Measurements from ENCODE around the gene PCBP3.
"Not testable (repeated sequence)": the region's sequence is repeated elsewhere in the genome, so short reads cannot be mapped to it uniquely, and the experiment has no call there.

Gene PCBP3

DNA sequence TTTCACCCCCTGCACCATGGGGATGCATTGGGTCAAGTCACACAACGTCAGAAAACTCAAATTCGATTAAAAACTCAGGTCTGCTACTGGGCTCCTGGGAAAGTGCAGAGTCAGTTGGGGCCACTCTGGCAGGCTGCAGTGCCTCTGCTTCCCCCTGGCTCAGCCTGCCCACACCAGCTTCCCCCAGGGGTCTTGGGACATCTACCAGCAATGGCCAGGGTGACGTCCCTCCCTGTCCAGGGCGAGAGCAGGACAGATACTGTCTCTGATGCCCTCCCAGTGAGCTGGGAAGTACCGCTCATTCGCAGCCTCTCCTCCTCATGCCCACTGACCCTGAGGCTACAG lies 231.9 kb downstream of the PCBP3 start:
- DNase-seq (ENCODE audit: low spot score): no peak

DNA sequence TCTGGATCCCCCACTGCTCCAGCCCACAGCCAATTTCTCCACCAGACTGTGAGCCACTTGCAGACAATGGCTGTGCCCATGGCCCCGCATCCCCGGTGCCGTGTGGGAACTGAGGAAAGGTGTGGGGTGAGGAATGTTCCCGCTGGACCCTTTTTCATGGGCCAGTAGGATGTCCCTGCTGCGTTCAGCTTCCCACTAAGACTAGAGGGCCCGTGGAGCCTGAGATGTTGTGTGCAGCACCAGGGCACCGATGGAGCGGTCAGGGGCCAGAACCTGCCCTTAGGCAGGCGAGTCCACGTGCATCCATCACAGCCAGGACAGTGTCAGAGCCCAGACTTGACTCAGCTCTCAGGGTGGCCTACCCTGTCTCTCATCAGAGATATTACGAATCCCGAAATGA lies 232.4 kb downstream of the PCBP3 start:
- no peak for DNase-seq (ENCODE audit: low spot score)

DNA sequence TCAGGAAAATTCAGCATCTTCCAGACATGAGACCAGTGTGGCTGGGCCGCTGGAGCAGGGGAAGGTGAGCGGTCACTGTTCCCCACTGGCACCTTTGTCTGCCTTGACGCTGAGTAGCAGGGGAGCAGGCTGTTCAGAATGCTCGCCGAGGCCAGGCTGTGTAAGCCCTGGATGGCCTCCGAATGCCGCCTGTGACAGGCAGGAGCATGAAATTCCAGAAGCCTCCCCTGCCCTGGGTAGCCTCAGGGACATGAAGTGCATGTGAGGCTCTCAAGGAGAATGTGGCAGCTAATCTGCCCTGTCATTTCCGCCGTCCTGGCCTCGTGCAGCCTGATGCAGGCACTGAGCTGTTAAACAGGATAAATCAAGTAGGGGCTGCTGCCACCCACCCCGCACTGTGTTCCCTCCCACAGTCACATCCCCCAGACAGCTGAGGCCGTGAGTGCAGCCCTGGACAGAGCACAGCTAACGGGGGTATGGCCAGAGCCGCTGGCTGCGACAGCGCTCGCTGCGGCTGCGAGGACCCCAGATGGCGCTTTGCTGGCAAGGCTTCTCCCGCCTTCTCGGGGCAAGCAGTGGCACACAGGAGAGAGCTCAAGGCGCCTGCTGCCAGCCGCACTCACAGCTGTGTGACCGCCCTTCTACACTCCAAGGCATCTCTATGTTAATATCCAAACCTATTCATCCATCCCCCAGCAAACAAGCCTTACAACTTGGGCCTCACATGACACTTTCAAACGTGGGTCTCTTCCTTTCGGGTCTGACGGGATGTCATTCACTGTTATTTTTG lies 233.1 kb downstream of the PCBP3 start:
- no peak for DNase-seq (ENCODE audit: low spot score)

DNA sequence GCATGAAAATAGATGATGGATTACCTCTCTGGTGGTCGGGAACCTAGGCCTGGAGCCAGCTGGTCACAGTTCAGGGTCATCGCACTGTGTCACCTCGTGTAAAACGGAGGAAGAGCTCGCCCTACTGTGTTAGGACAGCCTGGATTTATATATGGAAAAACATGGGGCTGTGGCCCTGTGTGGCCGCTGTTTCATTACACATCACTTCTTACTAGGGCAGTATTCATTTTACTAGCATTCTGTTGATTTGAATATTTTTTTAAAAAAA lies 233.6 kb downstream of the PCBP3 start:
- no peak for DNase-seq (ENCODE audit: low spot score)

DNA sequence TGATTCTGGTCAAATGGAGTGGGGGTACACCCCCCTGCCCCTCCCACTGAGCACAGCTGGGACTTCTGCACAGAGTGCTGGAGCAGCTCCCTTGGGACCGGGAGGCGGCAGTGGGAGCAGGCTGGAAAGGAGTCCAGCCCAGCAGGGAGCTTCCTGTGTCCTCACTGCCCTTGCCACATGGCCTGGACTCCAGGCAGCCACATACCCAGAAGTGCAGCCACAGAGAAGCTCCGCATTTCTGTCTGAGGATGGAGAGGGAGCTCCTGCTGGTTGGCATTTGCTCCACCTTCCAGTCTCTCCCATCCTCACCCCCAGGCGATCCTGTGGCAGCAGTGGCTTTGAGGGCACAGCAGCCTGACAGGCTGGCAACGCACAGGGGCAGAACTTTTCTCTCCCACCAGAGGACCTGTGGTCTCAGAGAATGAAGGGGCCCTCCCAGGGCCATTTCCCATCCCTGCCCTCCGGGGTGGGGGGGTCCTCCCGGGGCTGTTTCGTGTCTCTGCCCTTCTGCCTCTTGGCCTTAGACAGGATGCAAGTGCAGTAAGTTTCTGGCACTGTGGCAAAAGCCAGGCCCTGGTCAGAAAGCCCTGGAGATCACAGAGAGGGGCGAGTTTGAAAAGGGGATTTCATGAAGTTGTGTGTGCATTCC lies 234.4 kb downstream of the PCBP3 start:
- no peak for DNase-seq (ENCODE audit: low spot score)

DNA sequence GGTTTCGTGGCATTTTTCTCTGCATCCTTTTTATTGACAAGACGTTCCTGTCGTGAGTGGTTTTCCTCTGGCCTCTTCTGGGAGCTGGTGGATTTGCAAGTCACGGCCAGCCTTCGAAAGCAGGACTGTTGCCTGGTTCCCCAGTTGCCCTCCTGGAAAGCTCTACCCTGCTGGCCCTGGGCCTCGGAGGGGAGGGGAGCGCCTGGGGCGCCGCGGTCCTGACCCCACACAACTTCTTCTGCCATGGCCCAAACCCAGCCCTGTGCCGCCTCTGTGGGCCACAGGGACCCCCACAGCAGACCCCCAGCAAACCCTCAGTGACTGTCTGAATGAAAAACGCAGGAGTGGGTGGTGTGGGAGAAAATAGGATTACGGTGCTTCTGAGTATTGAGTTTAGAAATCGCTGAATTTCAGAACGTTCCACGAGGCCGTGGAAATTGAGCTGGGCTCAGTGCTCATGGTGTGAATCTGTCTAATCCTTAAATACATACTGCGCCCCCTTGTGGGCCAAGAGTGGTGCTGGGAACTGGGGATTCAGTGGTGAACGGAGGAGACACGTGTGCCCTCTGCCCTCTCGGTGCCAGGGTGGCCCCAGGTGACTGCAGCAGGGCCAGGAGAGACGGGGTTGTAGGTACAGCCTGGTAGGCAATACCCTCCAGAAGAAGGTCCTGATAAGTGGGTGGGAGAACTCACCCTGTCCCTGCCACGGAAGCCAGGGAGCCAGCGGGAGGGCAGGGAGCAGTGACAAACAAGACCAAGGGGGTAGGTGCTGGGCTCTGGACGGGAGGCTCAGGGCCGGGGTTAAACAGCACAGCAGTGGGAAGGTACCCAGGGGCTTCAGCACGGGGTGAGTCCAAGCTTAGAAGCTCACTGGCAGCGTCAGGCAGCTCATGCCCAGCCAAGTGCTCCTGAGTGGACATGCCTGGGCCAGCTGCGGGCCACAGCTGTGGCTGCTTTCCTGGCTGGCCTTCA lies 236.9 kb downstream of the PCBP3 start:
- no peak for DNase-seq (ENCODE audit: low spot score)

DNA sequence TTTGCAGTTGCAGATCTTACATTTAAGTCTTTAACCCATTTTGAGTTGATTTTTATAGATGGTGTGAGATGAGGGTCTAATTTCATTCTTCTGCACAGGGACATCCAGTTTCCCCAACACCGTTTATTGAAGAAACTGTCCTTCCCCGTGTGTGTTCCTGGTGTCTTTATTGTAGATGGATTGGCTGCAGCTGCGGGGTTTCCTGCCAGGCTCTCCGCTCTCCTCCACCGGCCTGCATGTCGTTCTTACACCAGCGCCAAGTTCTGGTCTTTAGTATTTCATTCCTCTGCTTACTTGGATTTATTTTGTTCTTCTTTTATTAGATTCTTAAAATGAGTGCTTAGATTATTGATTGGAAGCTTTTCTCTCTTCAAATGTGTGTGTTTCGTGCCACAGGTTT lies 239.1 kb downstream of the PCBP3 start:
- no peak for DNase-seq (ENCODE audit: low spot score)

DNA sequence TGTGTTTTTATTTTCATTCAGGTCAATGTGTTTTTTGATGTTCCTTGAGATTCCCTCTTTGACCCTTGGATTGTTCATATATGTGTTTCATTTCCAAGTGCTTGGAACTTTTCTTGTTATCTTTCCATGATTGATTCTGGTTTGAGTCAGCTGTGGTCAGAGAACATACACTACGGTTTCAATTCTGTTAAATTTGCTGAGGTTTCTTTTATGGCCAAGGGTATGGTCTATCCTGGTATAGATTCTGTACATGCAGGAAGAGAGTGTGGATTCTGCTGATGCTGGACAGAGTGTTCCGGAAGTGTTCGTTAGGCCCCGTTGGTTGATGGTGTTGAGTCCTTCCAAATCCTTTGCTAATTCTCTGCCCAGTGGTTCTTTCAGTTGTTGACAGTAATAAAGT lies 239.6 kb downstream of the PCBP3 start:
- no peak for DNase-seq (ENCODE audit: low spot score)

DNA sequence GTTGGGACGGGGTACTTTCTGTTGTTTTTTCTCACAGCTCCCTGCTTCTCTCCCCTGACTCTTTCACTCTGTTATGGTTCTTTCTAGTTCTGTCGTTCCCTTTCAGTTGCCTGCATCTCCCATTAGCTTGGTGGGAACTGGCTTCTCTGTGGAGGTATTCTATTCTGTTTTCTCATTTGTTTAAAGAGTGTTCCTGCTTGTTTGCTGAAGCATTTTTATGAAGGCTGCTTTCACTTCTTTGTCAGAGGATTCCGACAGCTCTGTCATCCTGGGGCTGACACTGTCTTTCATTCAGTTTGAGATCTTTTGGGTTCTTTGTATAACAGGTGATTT lies 242.0 kb downstream of the PCBP3 start:
- DNase-seq (ENCODE audit: low spot score): no peak

DNA sequence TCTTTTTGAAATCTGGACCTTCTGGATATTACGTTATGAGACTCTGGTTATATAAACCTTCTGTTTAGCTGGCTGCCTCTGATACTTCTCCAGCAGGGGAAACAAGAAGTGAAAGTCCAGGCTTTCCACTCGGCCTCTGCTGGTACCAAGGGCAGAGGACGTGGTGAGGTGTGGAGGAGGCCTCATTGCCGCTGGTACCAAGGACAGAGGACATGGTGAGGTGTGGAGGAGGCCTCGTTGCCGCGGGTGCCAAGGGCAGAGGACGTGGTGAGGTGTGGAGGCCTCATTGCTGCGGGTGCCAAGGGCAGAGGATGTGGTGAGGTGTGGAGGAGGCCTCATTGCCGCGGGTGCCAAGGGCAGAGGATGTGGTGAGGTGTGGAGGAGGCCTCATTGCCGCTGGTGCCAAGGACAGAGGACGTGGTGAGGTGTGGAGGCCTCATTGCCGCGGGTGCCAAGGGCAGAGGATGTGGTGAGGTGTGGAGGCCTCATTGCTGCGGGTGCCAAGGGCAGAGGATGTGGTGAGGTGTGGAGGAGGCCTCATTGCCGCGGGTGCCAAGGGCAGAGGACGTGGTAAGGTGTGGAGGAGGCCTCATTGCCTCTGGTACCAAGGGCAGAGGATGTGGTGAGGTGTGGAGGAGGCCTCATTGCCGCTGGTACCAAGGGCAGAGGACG lies 242.5 kb downstream of the PCBP3 start:
- DNase-seq (ENCODE audit: low spot score): not testable (repeated sequence)

DNA sequence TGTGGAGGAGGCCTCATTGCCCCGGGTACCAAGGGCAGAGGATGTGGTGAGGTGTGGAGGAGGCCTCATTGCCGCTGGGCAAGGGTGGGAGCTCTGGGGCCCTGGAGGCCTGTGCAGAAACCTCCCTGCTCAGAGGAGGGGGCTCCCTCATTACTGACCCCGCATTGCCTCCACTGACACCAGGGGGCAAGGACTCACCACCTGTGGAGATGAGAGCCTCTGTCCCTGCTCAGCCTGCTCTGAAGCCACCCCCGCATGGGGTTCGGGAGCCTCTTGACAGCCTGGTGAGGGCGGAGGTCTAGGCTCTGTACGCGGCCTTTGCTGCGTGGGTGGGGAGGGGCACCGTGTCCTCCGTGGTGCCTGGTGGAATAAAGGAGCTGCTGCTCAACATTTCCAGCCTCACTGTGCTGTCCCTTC lies 243.1 kb downstream of the PCBP3 start:
- DNase-seq (ENCODE audit: low spot score): no peak

DNA sequence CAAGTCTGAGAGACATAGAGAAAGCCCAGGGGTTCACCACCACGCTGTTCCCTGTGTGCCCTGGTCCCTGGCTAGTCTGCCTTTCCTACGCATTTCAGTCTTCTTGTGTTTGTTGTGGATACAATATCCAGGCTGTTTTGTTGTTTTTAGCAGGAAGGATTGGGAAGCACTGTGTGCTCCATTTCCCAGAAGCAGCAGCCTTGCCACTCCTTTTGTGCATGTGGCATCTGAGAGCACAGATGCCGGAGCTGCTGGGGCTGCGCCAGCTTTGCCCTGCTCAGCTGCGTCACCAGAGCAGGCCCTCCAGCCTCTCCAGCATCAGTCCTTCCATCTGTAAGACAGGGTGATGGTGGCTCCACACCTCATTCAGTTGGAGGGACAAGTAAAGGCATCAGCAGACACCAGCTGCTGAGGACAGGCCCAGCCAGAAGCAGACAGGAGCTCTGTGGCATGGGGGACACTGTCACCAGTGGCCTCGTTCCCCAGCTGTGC lies 243.6 kb downstream of the PCBP3 start:
- DNase-seq (ENCODE audit: low spot score): no peak

DNA sequence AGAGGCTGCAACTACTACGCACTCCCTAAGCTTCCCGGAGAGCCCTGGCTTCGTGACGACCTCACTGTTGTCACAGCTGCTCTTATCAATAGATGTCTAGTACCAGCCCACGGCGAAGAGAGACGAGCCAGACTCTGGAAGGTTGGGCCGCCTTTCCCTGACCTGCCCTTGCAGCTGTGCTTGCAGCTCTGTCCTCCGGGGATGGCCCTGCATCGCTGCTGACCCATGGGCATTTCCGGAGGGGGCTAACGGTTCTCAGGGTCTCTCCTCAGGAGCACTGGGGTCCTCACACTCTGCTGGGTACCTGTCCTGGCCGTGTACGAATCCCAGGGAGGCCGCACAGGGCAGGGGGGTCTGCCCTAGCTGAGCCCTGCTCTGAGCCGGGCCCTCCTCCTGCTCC lies 244.3 kb downstream of the PCBP3 start:
- DNase-seq (ENCODE audit: low spot score): no peak

DNA sequence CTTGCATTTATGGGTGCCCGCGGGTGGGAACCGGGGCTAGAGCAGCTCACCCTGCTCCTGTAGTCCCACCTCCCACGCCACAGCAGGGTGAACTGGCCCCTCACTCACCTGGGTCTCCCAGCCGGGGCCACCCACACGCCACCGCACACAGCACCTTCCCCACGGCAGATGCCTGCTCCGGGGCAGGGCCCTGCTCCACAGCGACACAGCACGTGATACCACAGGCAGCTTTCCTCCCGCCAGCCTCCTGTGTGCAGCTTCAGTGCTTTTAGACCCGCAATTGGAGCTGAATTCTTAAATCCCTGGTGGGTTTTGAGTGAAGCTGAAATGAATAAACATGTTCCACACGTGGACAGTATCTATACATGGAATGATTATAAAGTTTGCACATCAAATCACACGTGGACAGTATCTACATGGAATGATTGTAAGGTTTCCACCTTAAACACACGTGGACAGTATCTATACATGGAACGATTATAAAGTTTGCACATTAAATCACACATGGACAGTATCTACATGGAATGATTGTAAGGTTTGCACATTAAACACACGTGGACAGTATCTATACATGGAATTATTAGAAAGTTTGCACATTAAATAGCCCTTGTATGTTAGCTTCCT lies 245.0 kb downstream of the PCBP3 start:
- DNase-seq (ENCODE audit: low spot score): no peak

DNA sequence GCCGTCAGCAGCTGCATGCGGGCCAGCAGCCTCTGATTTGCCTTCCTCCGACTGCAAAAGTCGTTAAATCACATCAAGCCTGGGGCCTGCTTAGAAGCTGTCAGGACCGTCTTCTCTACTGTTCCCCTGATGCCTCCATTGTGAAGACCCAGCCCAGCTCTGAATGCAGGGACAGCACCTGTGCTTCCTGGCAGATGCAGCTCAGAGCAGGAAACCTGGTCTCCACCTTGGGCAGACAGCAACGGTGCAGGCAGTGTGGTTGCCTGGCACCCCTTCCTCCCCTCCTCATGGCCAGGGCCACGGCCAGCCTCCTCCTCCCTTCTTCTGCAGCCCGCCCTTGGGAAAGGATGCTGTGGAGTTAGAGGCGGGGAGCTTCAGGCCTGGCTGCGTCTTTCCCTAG lies 245.7 kb downstream of the PCBP3 start:
- no peak for DNase-seq (ENCODE audit: low spot score)

DNA sequence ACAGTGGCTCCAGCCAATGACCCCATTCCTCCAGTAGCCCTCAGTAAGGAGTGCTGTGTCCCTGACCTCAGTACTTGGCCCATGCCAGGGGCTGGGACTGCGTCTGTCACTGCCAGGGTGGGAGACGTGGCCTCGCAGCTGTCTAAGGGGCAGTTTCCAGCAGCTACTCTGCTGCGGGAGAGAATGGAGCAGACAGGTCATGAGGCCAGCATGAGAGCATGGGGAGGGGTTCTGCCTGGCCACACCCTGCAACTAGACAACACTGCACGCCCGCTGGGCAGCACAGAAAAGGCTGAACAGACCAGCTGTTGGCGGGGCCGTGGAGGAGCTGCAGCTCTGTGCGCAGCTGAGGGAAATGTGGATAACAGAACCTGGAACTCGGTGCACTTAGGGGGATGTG lies 246.4 kb downstream of the PCBP3 start:
- DNase-seq (ENCODE audit: low spot score): no peak

DNA sequence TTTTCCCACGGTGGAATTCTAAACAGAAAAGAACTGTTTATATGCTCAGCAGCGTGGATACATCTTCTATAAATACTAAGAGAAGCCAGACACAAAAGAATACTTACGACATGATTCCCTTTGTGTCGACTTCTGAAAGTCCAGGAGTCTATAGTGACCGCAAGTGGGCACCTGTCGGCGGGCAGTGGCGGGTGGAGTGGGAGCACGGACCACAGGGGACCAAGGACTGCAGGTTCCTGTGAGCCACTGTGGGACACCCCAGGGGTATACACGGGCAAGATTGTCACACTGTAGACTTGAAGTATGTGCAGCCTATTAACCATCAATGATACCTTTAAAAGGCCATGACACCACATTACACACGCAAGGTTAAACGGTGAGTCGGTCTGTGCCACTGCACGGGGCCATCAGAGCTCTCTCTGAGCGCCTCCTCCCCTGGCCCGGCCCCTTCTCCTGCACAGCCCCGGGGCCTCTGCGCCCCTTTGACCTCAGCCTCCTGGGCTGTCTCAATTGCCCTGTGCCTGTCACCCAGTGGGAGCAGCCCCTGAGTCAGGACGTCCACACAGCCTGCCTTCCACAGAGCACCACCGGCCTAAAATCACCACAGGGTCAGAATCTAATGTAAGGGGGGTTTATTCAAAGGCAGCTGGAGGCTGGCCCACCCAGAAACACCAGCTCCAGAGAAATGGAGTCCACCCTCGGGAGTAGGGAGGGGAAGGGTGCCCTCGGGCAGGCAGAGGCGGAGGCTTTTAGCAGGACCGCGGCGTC lies 248.0 kb downstream of the PCBP3 start:
- no peak for DNase-seq (ENCODE audit: low spot score)

DNA sequence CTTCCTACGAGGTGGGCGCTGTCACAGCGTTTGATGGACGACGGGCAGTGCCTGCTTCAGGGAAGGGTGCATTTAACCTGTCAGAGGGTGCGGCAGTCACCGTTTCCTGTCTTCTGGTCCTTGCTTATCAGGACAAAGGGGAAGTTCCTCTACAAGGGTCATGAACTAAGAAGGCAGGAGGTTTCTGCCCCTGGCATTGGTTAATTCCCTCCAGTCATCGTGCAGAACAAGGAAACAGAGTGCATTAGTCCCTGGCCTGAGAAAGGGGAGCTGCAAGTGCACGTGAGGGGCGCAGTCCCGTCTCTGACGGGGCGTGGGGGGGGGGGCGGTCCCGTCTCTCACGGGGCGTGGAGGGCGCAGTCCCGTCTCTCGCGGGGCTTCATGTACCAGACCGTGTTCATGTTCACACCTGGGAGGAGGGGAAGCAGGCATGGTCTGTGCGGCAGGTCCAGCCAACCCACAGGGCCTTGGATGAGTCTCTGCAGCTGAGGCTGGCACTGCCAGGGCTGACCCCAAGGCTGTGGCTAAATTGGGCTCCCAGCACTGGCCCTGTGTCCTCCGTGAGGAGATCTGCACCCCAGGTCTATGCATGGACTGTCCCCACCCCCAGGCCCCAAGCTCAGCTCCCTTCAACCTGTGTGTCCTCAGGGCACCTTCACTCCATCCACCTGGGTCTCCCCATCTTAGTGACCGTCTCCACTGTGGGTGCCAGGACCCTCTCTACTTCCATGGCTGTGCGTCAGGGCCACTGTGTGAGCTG lies 248.8 kb downstream of the PCBP3 start:
- no peak for DNase-seq (ENCODE audit: low spot score)

DNA sequence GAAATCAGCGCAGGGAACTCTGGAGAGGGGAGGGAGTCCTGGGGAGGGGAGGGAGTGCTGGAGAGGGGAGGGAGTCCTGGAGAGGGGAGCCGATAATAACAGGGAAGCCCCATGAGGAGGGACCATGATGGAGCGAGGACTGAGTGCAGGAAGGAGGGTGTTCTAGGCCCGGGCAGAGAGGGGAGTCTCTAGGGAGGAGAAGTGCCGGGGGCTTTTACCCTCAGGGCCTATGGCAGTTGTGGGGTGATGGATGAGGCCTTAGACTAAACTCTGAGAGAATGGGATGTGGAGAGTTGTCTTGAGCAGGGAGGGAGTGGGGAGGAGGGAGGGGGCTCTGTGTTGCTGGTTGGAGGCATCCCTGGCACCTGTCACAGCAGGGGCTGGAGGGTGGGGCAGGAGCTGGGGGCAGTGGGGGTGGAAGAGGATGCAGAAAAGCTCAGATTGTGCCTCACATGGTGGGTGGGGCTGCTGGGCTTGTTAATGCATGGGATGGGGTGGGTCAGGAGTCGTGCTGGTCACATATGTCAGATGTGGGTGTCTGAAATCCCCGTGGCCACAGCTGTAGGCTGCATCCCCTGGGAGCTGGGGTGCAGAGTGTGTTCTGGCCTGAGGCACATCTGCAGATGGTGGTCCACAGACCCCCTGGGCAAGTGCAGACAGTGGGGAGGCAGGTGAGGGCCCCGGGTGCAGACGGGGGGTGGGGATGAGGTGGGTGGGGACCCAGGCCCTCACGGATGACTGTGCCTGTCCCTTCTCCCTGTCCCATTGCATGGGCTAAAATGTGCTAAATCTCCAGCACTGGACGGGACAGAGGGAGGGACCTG lies 249.6 kb downstream of the PCBP3 start:
- DNase-seq (ENCODE audit: low spot score): no peak
